Stimulated activated CD4-positive, alpha-beta T cell treated with anti-CD3 and anti-CD28 coated beads, TNF-alpha, amount 100 ng/mL, for 1 hour (primary cell): ENCODE data around the gene GMDS.

Source experiments
- DNase-seq, 3 donors: peaks; one replicate each; pipeline ENCODE4 v3.0.0-alpha.2; 2020; ENCODE audit warnings: low read depth in 3 of 3, low spot score in 1 of 3

Gene GMDS

DNA sequence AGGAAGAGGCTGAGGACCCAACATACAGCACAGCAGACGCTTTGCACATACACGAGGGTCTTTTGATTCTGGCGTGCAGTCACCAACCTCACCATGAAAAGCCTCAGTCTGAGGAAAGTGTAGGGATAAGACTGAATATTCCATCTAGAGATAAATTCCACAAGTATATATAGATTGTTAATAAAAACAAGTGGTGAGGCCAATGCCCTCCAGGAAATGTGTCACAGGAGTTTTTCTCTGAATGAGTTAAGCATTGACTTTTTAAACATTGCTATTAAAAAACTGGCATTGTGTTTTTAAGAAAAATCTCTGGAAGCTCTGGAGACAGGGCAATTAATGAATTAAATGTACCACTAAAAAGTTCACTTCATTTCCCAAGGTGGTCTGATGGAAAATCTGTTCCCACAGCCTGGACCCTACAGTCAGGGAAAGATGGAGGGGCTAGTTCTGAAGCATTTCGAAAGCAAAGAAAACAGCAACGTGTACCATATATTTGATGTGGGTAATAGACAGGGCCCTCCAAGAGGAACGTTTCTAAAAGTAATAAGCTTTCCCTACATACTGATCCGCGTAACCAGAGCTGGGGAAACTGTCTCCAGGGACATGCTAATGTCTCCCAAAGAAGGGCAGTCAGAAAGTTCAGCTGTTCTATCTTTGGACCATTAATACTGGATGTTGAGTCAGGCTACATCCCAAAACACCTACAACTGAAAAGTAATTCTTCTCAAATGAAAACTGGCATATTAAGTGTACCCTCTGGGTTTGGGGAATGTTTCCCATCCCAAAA is 334.6 kb downstream of the GMDS start:
- no peak for DNase-seq

DNA sequence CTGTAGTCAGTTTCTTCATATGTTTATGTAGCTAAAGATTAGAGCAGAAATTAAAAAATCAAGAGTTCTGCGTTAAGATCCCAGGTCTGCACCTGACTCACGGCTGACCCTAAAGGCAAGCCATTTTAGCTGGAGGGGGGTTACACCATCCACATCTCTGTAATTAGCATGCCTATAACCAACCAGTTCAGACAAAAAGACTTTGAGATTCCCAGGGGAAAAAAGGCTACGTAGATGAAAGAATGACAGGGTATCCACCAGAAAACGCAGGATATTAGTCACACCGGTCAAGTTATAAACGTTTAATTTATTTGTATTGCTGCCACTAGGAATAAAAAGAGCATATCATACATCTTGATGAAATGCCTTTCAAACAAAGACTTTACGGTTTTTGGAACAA is 336.6 kb downstream of the GMDS start:
- no peak for DNase-seq

DNA sequence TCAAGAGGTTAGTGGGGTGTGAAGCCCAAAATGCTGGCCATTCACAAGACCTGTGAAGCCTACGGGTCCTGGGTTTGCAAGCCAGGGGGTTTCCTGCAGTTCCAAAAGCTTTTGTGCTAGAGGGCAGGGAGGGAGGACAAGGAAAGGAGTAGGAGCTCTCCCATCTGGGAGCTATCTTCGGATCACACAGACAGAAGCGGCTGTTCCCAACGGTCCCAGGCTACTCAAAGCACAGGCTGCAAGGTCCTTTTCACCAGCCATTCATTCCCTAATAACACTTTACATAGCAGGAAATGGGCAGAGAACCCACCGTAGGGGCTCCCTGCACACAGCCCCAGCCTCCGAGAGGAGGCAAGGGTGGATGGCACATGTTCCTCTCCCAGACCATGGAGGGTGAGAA is 338.8 kb downstream of the GMDS start:
- DNase-seq = no peak

DNA sequence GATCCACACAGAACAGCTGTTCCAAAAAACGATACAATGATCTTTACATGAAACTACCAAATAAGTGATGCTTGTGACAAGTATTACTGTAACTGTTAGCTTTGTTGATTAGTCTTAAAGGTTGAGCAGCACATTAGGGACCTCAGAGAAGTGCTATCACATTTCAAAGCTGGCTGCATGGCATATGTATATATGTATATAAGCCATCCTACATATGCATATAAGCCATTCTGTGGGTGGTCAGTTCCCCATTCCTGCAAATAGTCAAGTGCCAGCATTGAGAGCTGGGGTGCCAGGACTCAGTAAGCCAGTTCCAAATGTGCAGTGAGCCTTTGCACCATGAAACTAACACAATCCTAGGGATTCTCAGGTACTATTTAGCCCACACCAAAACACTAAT is 339.4 kb downstream of the GMDS start:
- DNase-seq = no peak

DNA sequence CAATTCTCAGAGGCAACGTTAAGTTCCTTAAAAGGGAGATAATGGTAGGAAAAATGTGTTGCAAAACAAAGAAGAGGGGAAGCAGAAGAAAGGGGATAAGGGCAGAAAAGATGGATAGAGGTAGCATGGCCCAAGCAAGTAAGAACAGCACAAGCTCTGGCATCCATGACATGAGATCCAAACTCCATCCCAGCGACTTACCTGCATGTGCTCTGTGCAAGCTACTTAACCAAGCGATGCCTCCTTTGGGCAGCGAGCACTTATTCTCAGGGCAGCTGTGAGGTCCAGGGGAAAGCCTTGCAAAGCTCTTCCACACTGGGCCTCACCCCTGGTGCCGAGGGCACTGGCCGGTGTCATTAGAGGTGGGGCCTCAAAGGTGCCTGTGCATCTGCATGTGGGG is 340.5 kb downstream of the GMDS start:
- DNase-seq = no peak

DNA sequence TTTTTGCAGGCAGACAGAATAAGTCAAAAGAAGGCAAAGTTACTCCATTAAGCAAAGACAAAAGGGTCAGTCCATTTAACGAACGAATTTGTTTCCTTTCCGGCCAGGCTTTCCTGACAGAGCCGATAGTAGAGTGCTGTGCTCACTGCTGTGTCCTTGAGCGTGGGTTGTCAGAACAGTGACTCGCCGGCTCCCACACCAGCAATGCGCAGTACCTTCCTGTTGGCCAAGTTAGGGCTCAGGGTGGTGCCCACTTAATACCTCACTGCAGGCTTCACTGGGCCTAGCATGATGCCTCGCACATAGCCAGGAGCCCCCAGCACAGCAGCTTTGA is 341.0 kb downstream of the GMDS start:
- DNase-seq = no peak

DNA sequence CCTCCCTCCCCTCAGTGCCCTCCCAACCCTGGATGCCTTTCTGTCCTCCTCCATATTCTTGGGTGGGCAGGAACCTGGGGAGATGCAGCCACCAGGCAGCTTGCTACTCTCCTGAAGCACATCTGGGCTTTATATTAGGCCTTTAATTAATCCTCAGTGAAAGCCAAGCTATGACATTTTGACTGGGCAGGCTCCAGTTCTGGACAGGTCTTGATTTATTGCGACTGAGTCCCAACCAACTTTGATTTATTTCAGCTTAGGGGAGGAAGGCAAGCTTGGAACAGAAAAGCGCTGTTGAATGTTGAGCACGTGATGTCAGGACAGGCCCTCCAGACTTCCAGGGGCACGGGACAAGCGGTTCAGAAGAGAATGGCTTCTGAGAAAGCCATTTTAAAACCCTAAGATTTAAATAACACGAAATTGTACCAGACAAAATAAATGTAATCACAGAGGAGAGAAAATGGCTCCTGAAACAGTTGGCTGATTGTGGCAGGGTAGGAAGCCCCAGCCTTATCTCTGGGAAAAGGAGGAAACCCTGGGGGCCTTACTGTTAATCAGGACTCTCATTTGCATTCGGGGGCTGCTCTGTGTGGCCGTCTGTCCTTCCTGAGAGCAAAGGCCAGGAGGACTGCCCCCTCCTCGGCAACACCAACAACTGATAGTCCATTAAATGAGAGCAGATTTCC is 341.5 kb downstream of the GMDS start:
- DNase-seq = no peak

DNA sequence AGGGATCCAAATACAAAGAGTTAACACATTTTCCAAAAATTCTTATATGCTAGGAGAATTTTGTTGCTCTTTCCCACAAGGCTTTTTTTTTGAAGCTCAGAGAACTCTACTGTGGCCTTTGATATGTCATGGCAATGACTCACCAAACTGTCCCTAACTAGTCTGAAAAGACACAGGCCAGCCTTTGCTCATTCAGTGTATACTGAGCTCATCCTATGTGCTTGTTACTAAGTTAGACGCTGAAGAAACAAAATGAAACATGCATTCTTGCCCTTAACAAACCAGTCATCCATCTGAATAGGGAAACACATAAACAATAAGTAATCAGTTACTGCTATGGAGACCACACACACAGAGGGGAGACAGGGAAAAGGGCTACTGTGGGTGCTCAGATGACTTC is 343.8 kb downstream of the GMDS start:
- no peak for DNase-seq

DNA sequence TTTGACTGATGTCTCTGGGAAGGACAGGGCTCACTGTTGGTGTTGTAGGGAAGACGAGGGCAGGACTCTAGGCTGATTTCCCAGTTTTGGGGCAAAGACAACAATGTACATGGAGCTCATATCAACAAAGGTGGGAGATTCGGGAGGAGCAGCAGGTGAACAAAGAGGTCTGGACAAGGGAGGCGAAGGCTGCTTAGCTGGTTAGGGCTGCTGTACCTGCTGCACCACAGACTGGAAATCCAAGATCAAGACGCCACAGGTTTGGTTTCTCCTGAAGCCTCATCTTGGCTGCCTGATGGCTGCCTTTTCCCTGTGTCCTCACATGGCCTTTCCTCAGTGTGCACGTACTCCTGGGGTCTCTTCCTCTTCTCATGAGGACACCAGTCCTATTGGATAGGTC is 348.5 kb downstream of the GMDS start:
- DNase-seq = no peak

DNA sequence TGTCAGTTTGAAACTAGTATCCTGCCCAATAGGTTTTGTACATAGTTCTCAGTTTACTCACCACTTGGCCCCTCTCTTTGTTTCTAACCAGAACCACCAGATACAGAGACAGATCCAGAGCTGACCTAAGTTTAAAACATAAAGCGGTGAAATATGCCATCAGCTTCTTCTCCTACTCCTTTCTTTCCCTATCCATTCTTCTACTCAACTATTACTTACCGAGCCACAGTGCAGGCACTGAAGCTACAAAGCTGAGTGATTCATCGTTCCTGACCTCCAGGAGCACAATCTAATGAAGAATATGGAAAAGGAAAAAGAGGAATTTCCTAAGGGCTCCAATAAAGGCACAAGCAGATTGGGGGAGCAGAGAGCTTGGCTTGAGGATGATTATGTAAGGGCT is 349.7 kb downstream of the GMDS start:
- no peak for DNase-seq

DNA sequence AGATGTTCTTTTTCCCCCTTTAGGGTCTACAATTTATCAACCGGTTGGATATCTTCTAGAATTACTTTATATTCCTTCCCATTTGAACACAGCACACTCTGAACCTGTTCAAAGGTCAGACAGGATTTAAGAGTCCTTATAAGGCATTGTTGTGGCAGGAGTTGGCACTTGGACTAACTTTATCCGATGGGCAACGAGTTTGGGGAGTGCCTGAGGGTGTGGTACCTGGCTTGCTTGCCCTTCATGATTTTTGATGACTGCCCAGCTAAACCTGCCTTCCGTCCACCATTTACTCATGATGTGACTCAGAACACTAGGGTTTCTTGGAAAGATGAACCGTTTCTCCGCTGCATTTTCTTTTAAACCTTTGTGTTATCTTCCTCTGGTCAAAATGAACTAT is 350.5 kb downstream of the GMDS start:
- DNase-seq = no peak

DNA sequence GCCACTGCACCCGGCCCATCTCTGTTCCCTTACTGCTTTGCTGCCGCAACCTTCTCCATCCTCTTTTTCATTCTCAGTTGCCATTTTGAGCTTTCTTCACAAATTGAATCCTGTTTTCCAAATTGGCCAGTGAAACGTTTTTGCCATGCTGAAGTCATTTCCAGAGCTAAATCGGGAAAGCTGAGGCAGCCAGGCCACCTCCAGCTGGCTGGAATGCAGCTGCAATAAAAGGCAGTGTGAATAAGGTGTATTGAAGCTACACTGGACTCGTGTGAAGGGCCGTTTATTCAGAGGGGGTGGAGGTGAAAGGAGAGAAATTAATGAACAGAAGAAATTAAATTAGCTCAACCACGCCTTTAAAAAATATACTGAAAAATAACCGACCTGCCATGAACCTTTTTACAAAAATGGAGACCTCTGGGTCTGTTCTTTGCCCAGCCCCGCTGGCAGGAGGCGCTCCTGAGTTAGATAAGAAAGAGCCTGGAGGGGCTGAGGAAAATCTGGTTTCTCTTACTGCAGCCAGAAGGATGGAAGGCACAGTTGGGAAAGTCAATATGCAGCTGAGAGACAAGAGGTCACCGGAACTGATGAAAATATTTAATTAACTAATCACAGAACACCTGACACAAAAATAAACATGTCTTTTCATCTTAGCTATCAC is 351.8 kb downstream of the GMDS start:
- no peak for DNase-seq

DNA sequence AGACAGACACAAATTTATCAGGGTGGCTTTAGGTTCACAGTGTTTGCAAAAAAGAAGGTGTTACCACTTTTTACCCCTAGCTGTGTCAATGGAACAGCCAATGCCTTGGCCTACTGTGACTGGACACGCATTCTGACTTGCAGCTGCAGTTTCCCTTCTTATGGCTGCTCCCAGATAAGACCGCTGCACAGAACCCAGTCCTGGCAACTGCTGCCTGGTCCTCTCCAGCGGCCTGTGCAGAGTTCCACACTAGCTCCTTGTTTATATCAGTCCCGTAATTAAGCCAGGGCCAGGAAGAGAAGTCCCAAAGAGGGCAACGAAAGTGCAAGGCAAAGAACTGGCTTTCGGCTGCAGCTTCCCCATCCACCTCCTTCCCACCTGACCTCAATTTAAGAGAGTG is 352.7 kb downstream of the GMDS start:
- no peak for DNase-seq

DNA sequence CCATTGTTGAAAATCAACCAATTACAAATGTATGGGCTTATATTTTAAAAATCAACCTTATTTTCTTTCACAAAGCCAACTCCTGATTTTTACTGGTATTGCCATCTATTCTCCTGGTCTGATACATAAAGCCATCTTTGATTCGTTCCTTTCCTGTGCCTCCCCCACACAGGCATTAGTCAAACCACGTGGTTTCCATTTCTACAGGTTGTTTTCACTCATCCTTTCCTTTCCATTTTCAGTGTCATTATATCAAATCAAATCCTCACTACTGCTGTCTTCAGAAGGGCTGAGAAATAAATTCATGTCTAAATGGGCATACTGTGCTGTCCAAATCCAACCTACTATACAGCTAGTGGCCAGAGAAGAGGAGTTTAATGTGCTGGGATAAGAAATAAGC is 354.4 kb downstream of the GMDS start:
- DNase-seq = no peak

DNA sequence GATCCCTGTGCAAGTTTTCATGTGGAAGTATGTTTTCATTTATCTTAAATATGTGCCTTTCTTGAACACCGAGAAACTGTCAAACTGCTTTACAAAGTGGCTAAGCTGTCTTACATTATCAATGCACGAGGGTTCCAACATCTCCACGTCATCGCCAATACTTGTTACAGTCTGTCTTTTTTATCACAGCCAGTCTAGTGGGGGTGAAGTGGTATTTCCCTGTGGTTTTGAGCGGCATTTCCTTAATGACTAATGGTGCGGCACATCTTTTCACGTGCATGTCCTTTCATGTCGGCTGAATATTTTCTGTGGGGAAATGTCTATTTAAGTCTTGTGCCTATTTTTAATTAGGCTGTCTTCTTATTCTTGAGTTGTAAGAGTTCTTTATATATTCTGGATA is 355.3 kb downstream of the GMDS start:
- no peak for DNase-seq

DNA sequence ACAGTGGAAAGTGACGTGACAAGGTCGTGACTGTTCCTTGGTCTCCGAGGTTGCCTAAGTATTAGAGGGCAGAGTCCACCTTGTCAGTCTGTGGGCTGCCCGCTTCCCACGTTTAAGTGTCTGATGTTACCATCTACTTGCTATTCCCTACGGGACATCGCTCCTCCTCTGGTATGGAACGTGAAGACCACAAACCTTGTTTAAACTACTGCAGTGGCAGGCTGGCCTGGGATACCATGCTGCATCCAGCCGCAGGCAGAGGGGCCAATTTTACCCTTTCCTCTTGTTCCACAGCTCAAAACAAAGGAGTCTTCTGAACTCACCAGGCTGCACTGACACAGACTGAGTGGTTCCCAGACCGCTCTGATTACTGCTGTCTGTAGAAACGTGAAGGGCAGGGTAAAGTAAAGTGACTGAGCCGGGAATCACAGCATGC is 359.8 kb downstream of the GMDS start:
- no peak for DNase-seq

DNA sequence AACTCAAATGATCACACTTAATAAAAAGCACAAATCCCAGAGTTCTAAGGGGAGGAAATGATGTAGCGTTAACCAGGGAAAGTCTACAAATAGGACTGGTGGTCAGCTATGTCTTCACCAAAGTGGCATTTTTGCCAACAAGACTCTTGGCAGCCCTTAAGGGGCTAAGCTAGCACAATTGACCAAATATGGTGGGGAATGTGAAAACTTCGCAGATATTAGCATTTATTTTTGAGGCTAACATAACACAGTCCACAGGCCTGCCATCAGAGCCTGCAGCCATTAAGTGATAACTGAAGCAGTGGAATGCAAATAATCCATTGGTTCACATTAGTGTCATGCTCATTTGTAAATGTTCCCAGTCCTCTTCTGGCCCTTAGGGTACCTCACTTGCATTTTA is 361.1 kb downstream of the GMDS start:
- DNase-seq = no peak

DNA sequence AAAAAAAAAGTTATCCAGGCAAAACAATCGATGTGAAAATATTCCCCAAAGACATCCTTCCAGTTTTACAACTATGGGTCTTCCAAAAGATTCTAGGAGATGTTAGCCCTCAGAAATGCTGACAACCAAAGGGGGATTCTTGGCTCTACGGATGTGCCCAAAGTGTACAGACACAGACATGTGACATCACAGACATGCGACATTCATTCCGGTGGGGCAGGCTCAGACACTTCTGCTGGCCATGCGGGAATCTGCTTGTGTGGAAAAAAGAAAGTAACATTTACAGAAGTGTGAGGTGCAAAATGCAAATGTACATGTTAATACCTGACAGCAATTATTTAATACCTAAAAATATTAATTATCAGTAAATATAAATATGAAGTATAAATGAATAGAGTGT is 367.1 kb downstream of the GMDS start:
- no peak for DNase-seq

DNA sequence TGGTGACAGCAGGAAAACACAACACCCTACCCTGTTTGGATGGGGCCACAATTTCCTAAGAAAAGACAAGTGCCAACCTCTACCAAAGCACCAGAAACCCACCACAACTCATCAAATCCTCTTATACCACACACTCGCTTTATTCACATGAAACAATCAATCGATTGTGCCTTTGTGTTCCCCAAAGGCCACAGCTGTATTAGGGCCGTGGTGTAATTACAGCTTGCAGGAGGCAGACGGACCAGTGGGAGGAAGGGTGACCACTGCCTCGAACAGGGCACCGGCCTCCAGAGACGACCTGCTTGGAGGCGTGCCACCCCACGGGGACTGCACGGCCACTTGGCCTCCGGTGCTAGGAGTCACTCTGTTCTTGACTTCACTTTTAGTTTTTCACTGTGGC is 371.6 kb downstream of the GMDS start:
- no peak for DNase-seq

DNA sequence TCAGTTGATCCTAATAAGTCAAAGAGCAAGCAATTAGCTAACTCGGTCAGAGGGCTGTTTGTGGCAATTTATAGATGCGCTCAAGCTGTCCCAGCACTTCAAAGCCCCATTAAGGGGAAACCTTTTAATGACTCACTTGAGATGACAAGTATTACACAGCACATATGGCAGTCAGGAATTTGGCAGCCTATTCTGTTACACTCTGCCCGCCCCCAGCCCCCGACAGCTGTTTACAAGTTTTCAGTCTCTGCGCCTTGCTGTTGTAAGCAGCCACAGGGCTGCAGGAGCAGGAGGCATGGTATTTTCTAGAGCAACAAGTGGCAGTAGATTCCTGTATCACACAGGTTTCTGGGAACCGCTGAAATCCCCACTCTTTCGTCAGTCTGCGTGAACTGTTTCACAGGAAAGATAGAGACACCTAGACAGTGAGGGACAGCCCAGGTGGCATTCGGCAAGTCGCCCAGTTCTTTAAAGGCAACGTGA is 372.7 kb downstream of the GMDS start:
- DNase-seq = no peak

DNA sequence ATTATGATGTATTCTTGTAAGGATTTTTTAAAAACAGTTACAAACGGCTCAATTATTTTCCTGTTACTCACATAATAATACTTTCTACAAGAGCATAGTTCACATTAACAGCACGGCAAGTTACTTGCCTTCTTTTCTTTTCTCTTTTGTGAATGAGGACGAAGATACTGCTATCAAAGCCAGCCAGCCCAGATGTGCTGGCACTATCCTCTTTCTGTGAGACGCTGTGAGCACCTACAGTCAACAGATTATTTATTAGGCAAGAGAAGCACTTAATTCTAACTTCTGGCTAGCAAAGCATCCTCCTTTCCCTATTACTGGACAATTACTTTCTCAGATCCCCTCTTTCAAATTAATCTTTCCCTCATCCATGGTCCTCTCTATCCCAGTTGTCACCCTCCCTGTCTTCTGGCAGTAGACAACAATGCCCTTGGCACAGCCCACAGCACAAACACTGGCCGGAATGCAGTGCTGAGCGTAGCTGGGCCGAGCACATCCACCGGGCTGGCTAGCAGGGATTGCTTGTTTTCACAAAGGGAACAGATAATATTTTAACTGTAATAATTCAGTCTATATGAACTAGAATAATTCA is 373.6 kb downstream of the GMDS start:
- no peak for DNase-seq

DNA sequence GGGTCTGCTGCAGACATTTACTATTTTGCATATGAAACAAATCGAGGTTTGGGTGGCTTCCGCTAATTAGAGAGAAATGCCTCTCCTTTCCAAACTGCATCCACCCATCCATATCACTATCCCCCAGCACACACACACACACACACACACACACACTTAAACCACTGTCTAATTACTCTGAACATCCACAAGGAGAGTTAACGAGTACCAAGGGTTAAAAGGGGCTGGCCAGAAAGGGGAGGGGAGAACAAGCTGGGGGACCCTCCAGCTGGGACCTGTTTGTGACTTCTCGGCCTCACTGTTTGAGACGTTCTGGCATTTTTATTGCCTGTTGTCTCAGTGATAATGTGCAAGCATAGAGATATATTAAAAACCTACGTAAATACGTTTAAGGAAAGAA is 374.5 kb downstream of the GMDS start:
- DNase-seq = no peak
